Measurements from ENCODE around the gene CPNE7.

DNA sequence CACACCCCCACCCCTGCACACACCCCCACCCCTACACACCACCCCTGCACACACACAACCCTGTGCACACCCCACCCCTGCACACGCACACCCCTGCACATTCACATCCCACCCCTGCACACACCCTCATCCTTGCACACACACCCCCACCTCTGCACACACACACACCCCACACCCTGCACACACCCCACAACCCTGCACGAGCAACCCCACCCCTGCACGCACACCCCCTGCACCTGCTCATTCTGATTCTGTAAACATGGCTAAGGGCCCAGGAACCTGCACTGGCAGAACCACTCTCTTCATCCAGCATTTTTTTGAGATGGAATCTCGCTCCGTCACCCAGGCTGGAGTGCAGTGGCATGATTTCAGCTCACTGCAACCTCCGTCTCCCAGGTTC is 63.8 kb downstream of the CPNE7 start:
- TF ChIP-seq, protein P1, sequence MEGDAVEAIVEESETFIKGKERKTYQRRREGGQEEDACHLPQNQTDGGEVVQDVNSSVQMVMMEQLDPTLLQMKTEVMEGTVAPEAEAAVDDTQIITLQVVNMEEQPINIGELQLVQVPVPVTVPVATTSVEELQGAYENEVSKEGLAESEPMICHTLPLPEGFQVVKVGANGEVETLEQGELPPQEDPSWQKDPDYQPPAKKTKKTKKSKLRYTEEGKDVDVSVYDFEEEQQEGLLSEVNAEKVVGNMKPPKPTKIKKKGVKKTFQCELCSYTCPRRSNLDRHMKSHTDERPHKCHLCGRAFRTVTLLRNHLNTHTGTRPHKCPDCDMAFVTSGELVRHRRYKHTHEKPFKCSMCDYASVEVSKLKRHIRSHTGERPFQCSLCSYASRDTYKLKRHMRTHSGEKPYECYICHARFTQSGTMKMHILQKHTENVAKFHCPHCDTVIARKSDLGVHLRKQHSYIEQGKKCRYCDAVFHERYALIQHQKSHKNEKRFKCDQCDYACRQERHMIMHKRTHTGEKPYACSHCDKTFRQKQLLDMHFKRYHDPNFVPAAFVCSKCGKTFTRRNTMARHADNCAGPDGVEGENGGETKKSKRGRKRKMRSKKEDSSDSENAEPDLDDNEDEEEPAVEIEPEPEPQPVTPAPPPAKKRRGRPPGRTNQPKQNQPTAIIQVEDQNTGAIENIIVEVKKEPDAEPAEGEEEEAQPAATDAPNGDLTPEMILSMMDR (IDR thresholded peaks at IDR 0.05), result no peak
- no peak for TF ChIP-seq EP300 (IDR thresholded peaks at IDR 0.05)
